Pancreas (tissue), 10 donors: ENCODE measurements around the gene EPHA8. TPM values are rescaled to one million over a fixed set of nuclear protein-coding genes. Genes with fewer than 3 reads are reported as not detected.

ENCODE experiments used
- ATAC-seq, 4 donors: fragments of 200-7000 bp; cut with Tn5 transposase; one replicate each; pipeline versions ENCODE4 v1.8.0 to v1.9.1; 2020; ENCODE audit warnings: mild to moderate bottlenecking in 4 of 4, moderate library complexity in 4 of 4
- DNase-seq, 6 donors: peaks; one replicate each; pipeline ENCODE4 v3.0.0-alpha.2; 2020
- FAIRE-seq: peaks from 2 replicates; lab custom pipeline; 2012; peaks lifted over from hg19 to GRCh38; lab: Jason Lieb, UNC
- H3K27ac ChIP-seq, 4 donors: fragments of 200-600 bp; sonication (generic); 1 replicate in 3 of 4; 2 replicates in 1 of 4; pipeline versions ENCODE4 v1.5.0 to v1.8.0; 2020
- H3K27me3 ChIP-seq, 4 donors: fragments of 200-600 bp; one replicate each; pipeline ENCODE4 v1.8.0; 2021
- H3K36me3 ChIP-seq, 3 donors: fragments of 200-600 bp; sonication (generic) in 1 of 3; one replicate each; pipeline versions ENCODE4 v1.5.0 to v1.8.0; 2020 to 2021
- H3K4me1 ChIP-seq, 3 donors: fragments of 200-600 bp; one replicate each; pipeline ENCODE4 v1.8.0; 2021
- H3K4me3 ChIP-seq, 4 donors: fragments of 200-600 bp; sonication (generic) in 2 of 4; one replicate each; pipeline versions ENCODE4 v1.5.0 to v1.8.0; 2020 to 2021
- H3K9me3 ChIP-seq, 4 donors: fragments of 200-600 bp; one replicate each; pipeline ENCODE4 v1.8.0; 2021
- WGBS, 2 donors: extraction: QIAGEN DNeasy Blood & Tissue Kit; methylation state at CpG; one replicate each; pipeline ENCODE4 v1.1.7; 2013; 5-methylcytosine and 5-hydroxymethylcytosine counted together
- intact Hi-C, 3 donors: fragments of 100-400 bp; cut with DNase I; formaldehyde crosslinking; loops; one replicate each; pipeline versions ENCODE4 v1.11.1 to v1.14.2; 2022
- polyA plus RNA-seq, 2 donors: library from polyadenylated mRNA; stranded (reverse); fragments of 200-250 nt; gene quantifications; one replicate each; pipeline ENCODE4 v1.2.3, GENCODE V29; 2013
- total RNA-seq, 6 donors: library from RNA; stranded (reverse); fragmentation: NEBNext Ultra II Directional in 4 of 6; extraction: Animal tissue kit (Norgen Biotek cat#: 25700) in 4 of 6; gene quantifications; one replicate each; pipeline versions ENCODE4 v1.2.1 to v1.2.4, GENCODE V29; 2021 to 2023
- TF ChIP-seq, protein P1 (sequence below), 4 donors: fragments of 200-600 bp; sonication (generic) in 3 of 4; IDR thresholded peaks; one replicate each; pipeline versions ENCODE4 v1.5.0 to v1.8.0; 2021; ENCODE audit warnings: antibody characterized with exemption in 4 of 4
- donor health status: healthy with polysubstance abuse.
- donor health status: DM: no; HTN: no; CAD: no; lungs with moderate emphysema.
- donor health status: DM: no; HTN: no; CAD: no.
- donor health status: control.
- donor health status: control.
- donor health status: Bipolar disorder and iron deficiency.
- donor health status: DM: yes; HTN: yes; CAD: no.
- donor health status: DM: no; HTN: no; CAD: no.
- donor health status: DM: no; HTN: no; CAD: no.
- donor health status: DM: yes; HTN: yes; CAD: no.

The EPHA8 gene
- total and polyA plus RNA-seq, 8 donors, result 0.57 to 8.1 (median 1.2) TPM

GRCh38 chr1:22531251-22531650, 32.0 kb upstream of the EPHA8 start:
- peak overlapping the region in 1 of 4 donors; percentile 5 for H3K27ac ChIP-seq
- no peaks in the 10 kb centered on the region for H3K27me3 ChIP-seq
- H3K4me3 ChIP-seq, result no peak overlapping the region
- TF ChIP-seq, protein P1, sequence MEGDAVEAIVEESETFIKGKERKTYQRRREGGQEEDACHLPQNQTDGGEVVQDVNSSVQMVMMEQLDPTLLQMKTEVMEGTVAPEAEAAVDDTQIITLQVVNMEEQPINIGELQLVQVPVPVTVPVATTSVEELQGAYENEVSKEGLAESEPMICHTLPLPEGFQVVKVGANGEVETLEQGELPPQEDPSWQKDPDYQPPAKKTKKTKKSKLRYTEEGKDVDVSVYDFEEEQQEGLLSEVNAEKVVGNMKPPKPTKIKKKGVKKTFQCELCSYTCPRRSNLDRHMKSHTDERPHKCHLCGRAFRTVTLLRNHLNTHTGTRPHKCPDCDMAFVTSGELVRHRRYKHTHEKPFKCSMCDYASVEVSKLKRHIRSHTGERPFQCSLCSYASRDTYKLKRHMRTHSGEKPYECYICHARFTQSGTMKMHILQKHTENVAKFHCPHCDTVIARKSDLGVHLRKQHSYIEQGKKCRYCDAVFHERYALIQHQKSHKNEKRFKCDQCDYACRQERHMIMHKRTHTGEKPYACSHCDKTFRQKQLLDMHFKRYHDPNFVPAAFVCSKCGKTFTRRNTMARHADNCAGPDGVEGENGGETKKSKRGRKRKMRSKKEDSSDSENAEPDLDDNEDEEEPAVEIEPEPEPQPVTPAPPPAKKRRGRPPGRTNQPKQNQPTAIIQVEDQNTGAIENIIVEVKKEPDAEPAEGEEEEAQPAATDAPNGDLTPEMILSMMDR (IDR thresholded peaks at IDR 0.05), result no peak
- 29 to 42% methylated on average over 6 of the region's 6 CpGs for WGBS, 2 donors
- peak in 2 of 6 donors; percentile 53 to 54 for DNase-seq
- H3K36me3 ChIP-seq, result peaks cover 0 to under 1% (median 0%) of the 10 kb centered on the region in 3 donors
- peak; percentile 17 to 42 (median 27) for ATAC-seq
- FAIRE-seq, result no peak
- no peaks in the 10 kb centered on the region for H3K9me3 ChIP-seq
- intact Hi-C loops, result loop anchor here in 2 of 3 donors (5.0 to 10.0 kb wide), 2 partner anchors 101 to 104 kb away; partner anchors contain the start of gene C1QA (in 1 of the 2)
- peaks cover 27 to 42% (median 35%) of the 10 kb centered on the region in 3 donors for H3K4me1 ChIP-seq

GRCh38 chr1:22533244-22533895, 29.9 kb upstream of the EPHA8 start:
- TF ChIP-seq, protein P1 (IDR thresholded peaks at IDR 0.05), result no peak

DNA sequence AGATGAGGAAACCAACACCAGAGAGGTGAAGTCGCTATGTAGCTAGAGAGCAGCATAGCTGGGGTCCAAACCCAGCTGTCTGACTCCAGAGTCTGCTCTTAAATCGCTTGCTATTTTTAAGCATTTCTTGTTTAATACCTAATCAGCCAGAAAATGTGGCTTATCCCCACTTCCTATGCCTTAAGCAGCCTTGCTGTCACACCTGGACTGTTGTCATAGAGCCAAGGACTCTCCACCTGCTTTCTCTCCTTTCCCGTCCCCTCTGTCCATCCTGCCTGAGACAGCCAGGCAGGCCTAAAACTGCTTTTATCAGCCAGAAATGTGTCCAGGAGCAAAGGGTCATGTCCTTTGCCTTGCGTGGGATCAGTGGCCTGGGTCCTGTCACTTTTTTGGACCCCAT, 28.3 kb upstream of the EPHA8 start:
- H3K4me3 ChIP-seq, result no peak overlapping the region
- TF ChIP-seq, protein P1 (IDR thresholded peaks at IDR 0.05), result no peak
- ATAC-seq, result peak in 2 of 4 donors; percentile 22 to 25
- WGBS, 2 donors, result 39 to 47% methylated on average over 4 of the region's 4 CpGs
- intact Hi-C loops, result loop anchor here in 2 of 3 donors (5.0 to 10.0 kb wide), 2 partner anchors 97 to 100 kb away; partner anchors contain the start of gene C1QA (in 1 of the 2)
- H3K4me1 ChIP-seq, result peaks cover 16 to 42% (median 29%) of the 10 kb centered on the region in 3 donors
- H3K27me3 ChIP-seq, result no peaks in the 10 kb centered on the region
- H3K9me3 ChIP-seq, result no peaks in the 10 kb centered on the region
- H3K27ac ChIP-seq, result no peak overlapping the region
- FAIRE-seq, result no peak
- H3K36me3 ChIP-seq, result no peaks in the 10 kb centered on the region
- DNase-seq, result peak in 3 of 6 donors; percentile 43 to 47 (median 44)

More at GRCh38 chr1:22533244-22533895, 29.9 kb upstream of the EPHA8 start:
- no peak for FAIRE-seq
- ATAC-seq, result peak; percentile 58 to 72 (median 66)
- no peak overlapping the region for H3K27ac ChIP-seq
- H3K36me3 ChIP-seq, result no peaks in the 10 kb centered on the region
- intact Hi-C loops, result loop anchor here in 2 of 3 donors (5.0 to 10.0 kb wide), 2 partner anchors 99 to 101 kb away; partner anchors contain the start of gene C1QA (in 1 of the 2)
- H3K4me1 ChIP-seq, result peaks cover 16 to 42% (median 29%) of the 10 kb centered on the region in 3 donors
- WGBS, 2 donors, result 37 to 42% methylated on average over 11 of the region's 11 CpGs
- peak in 2 of 6 donors; percentile 67 to 73 for DNase-seq
- no peak overlapping the region for H3K4me3 ChIP-seq
- H3K27me3 ChIP-seq, result no peaks in the 10 kb centered on the region
- no peaks in the 10 kb centered on the region for H3K9me3 ChIP-seq

DNA sequence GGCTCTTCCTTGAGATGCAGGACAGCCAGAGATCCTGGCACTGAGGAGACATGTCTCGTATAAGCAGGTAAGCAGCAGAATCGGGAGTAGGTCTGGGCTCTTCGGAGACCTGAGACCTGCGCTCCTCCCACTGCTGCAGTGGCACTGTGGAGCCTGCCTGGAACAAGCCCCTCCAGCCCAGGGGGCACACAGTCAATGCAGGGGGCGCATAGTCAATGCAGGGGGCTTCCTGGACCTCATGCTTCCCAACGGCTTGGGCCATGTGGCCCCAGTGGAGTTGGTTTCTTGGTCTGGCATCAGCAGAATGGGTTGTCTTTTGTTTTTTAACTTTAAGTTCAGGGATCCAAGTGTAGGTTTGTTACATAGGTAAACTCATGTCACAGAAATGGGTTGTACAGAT, 27.9 kb upstream of the EPHA8 start:
- Histone ChIP-seq H3K4me3 (no peak overlapping the region), H3K4me1 (peaks cover 16 to 39% (median 28%) of the 10 kb centered on the region in 3 donors), H3K27me3 (no peaks in the 10 kb centered on the region), H3K9me3 (no peaks in the 10 kb centered on the region), H3K27ac (no peak overlapping the region), H3K36me3 (no peaks in the 10 kb centered on the region)
- no peak for DNase-seq
- intact Hi-C loops, result loop anchor here in 1 of 3 donors (10.0 kb wide), 1 partner anchor 99 kb away; the partner anchor contains the start of gene C1QA
- FAIRE-seq, result no peak
- TF ChIP-seq, protein P1 (IDR thresholded peaks at IDR 0.05), result no peak
- 71 to 76% methylated on average over 6 of the region's 6 CpGs for WGBS, 2 donors
- ATAC-seq, result no peak
